Measurements from ENCODE around the gene LBH. TPM values are rescaled to one million over a fixed set of nuclear protein-coding genes. Genes with fewer than 3 reads are reported as not detected.

Gene LBH
- polyA plus RNA-seq, 1 of the 3 experiments (the other 2 are of a cell fraction): 22.8 TPM

GRCh38 chr2:30278419-30278818 is 47.1 kb downstream of the LBH start (continued):
- TF ChIP-seq GABPA (IDR thresholded peaks at IDR 0.05; ENCODE audit: low read depth): no peak
- TF ChIP-seq RFX5 (IDR thresholded peaks at IDR 0.05; ENCODE audit: low read length): no peak
- TF ChIP-seq POLR2AphosphoS5 (IDR thresholded peaks at IDR 0.05; ENCODE audit: low read depth, low read length): no peak
- TF ChIP-seq NRF1 (IDR thresholded peaks at IDR 0.05; ENCODE audit: low read depth, low read length): no peak
- no peak for TF ChIP-seq NFIC (IDR thresholded peaks at IDR 0.05; ENCODE audit: borderline replicate concordance)
- TF ChIP-seq TAF1 (IDR thresholded peaks at IDR 0.05; ENCODE audit: borderline replicate concordance, low read depth, low read length): no peak
- no peak for TF ChIP-seq CTCF (IDR thresholded peaks at IDR 0.05)
- TF ChIP-seq FOXM1 (IDR thresholded peaks at IDR 0.05; ENCODE audit: low read depth): no peak
- no peak for TF ChIP-seq ELF1 (IDR thresholded peaks at IDR 0.05)
- no peak for TF ChIP-seq SIN3A (IDR thresholded peaks at IDR 0.05; ENCODE audit: borderline replicate concordance, low read depth, low read length)

GRCh38 chr2:30280596-30281434 is 49.5 kb downstream of the LBH start:
- POLR2A ChIA-PET: interaction anchor here (1.2 kb wide), 1 partner anchor 50 kb away, joined by 3 read pairs; no protein-coding TSS in a partner anchor
- Histone ChIP-seq H3K27me3 (ENCODE audit: insufficient read depth) (no peaks in the 10 kb centered on the region), H3K36me3 (replicated peaks in 1 of 2; ENCODE audit: control insufficient read depth in 1 of 2, insufficient read depth in 2 of 2, low read length in 1 of 2) (no peaks in the 10 kb centered on the region), H3K9me3 (no peaks in the 10 kb centered on the region), H3K79me2 (ENCODE audit: insufficient read depth) (no peaks in the 10 kb centered on the region), H3K9ac (no peak overlapping the region), H3K4me1 (ENCODE audit: control insufficient read depth in 1 of 2, insufficient read depth in 2 of 2, low read depth in 1 of 2, low read length in 1 of 2) (no peaks in the 10 kb centered on the region; a peak in 1 of 4 replicates), H4K20me1 (ENCODE audit: insufficient read depth) (no peaks in the 10 kb centered on the region), H3K9me2 (no peaks in the 10 kb centered on the region), H3F3A (replicated peaks; ENCODE audit: insufficient read depth) (no peaks in the 10 kb centered on the region), H3K4me3 (ENCODE audit: low read depth in 2 of 2, low read length in 1 of 2) (no peak overlapping the region), H3K27ac (ENCODE audit: low read depth in 2 of 2, low read length in 1 of 2) (no peak overlapping the region), H3K4me2 (no peak overlapping the region), H2AFZ (ENCODE audit: low read depth) (no peak overlapping the region)
- TF ChIP-seq FOSL2 (IDR thresholded peaks at IDR 0.05; ENCODE audit: borderline replicate concordance, low read depth) (no peak), JUND (IDR thresholded peaks at IDR 0.05) (no peak), CTCF (IDR thresholded peaks at IDR 0.05) (no peak), NFIC (IDR thresholded peaks at IDR 0.05; ENCODE audit: borderline replicate concordance) (no peak), RFX5 (IDR thresholded peaks at IDR 0.05; ENCODE audit: low read length) (no peak), MEF2A (IDR thresholded peaks at IDR 0.05; ENCODE audit: borderline replicate concordance, low read depth) (no peak), TEAD4 (IDR thresholded peaks at IDR 0.05; ENCODE audit: borderline replicate concordance, insufficient read depth) (no peak), RCOR1 (IDR thresholded peaks at IDR 0.05; ENCODE audit: low read length) (no peak)
- 51% methylated on average over 8 of the region's 8 CpGs for WGBS (ENCODE audit: low lambda C conversion rate)
- CTCF ChIA-PET: interaction anchor here (1.1 to 1.3 kb wide), 4 partner anchors 13 to 431 kb away, joined by 3 to 5 read pairs (median 4); no protein-coding TSS in a partner anchor
- no peak for DNase-seq

Data from SK-N-SH (cell line).